T-helper 1 cell (primary cell): ENCODE data around the gene EPB41L3.
"Not testable (repeated sequence)": the region's sequence is repeated elsewhere in the genome, so short reads cannot be mapped to it uniquely, and the experiment has no call there.

ENCODE experiments used
- DNase-seq, 5 donors: peaks; one replicate each; pipeline ENCODE4 v3.0.0-alpha.2; 2012 to 2020
- total RNA-seq, 4 donors: gene quantifications; one replicate each; lab custom pipeline; 2026; lab: John Stamatoyannopoulos, UW

The EPB41L3 gene
- total RNA-seq: 0.08 to 1.6 (median 0.86) reads per million in 4 donors

GRCh38 chr18:5543773-5544389 lies at the start of gene EPB41L3:
Gene EPB41L3 (minus strand): TSS chr18:5543997. CDS start chr18:5489183, 54,814 bp downstream.
- DNase-seq: no peak

- DNase-seq: no peak
Observed at GRCh38 chr18:5588529-5588928, 44.7 kb upstream of the EPB41L3 start.

- DNase-seq: no peak
Observed at GRCh38 chr18:5585653-5586052, 41.9 kb upstream of the EPB41L3 start.

- no peak for DNase-seq
Observed at GRCh38 chr18:5584746-5585417, 41.1 kb upstream of the EPB41L3 start.

GRCh38 chr18:5582849-5583681 lies 39.3 kb upstream of the EPB41L3 start:
- DNase-seq: no peak

- DNase-seq: no peak
Observed at GRCh38 chr18:5582076-5582475, 38.3 kb upstream of the EPB41L3 start.

GRCh38 chr18:5574843-5575242 lies 31.0 kb upstream of the EPB41L3 start:
- DNase-seq: no peak

GRCh38 chr18:5571666-5572065 lies 27.9 kb upstream of the EPB41L3 start:
- no peak for DNase-seq

GRCh38 chr18:5570613-5571012 lies 26.8 kb upstream of the EPB41L3 start:
- not testable (repeated sequence) for DNase-seq

GRCh38 chr18:5568416-5568815 lies 24.6 kb upstream of the EPB41L3 start:
- no peak for DNase-seq

GRCh38 chr18:5558851-5559250 lies 15.1 kb upstream of the EPB41L3 start:
- DNase-seq: no peak

GRCh38 chr18:5556310-5556974 lies 12.6 kb upstream of the EPB41L3 start:
- no peak for DNase-seq

- DNase-seq: no peak
Observed at GRCh38 chr18:5554629-5555028, 10.8 kb upstream of the EPB41L3 start.

- DNase-seq: no peak
Observed at GRCh38 chr18:5546660-5547059, 2.9 kb upstream of the EPB41L3 start.

- no peak for DNase-seq
Observed at GRCh38 chr18:5543036-5543680, 639 bp downstream of the EPB41L3 start.

- DNase-seq: no peak
Observed at GRCh38 chr18:5542515-5543035, 1.2 kb downstream of the EPB41L3 start.

GRCh38 chr18:5541644-5542043 lies 2.2 kb downstream of the EPB41L3 start:
- no peak for DNase-seq

GRCh38 chr18:5539391-5539790 lies 4.4 kb downstream of the EPB41L3 start:
- no peak for DNase-seq

GRCh38 chr18:5538544-5538943 lies 5.3 kb downstream of the EPB41L3 start:
- DNase-seq: no peak

- no peak for DNase-seq
Observed at GRCh38 chr18:5537860-5538259, 5.9 kb downstream of the EPB41L3 start.

- DNase-seq: no peak
Observed at GRCh38 chr18:5534845-5535244, 9.0 kb downstream of the EPB41L3 start.

GRCh38 chr18:5532066-5532465 lies 11.7 kb downstream of the EPB41L3 start:
- no peak for DNase-seq
